Measurements from ENCODE around the gene DIDO1. TPM values are rescaled to one million over a fixed set of nuclear protein-coding genes. Genes with fewer than 3 reads are reported as not detected.
A peak's percentile ranks its signal among the peaks of the same experiment; 100 is the strongest.
"Not testable (repeated sequence)": the region's sequence is repeated elsewhere in the genome, so short reads cannot be mapped to it uniquely, and the experiment has no call there.

Gene DIDO1
- total and polyA plus RNA-seq, 2 of the 13 experiments (the other 11 are each of a cell fraction or from before 2014, with no cell fraction given) = 75.0 to 75.1 TPM

GRCh38 chr20:62923059-62923668, 3.1 kb downstream of the DIDO1 start (continued):
- TF ChIP-seq HIC2 (CRISPR knock-in tag; IDR thresholded peaks at IDR 0.05; ENCODE audit: low read depth) (peak; percentile 71; the same call in 1 of the 2 replicates), ZNF629 (CRISPR knock-in tag; conservative IDR thresholded peaks at IDR 0.05) (0 out of 2 replicates have a peak, but pooled peaks have one; percentile 30), TCF12 (CRISPR knock-in tag; IDR thresholded peaks at IDR 0.05) (peak; percentile 64; the same call in 1 of the 2 replicates), JUN (CRISPR knock-in tag; IDR thresholded peaks at IDR 0.05) (0 out of 2 replicates have a peak, but pooled peaks have one; percentile 23), ZFY (CRISPR knock-in tag; IDR thresholded peaks at IDR 0.05) (peak; percentile 14; the same call in 1 of the 2 replicates), REST (IDR thresholded peaks at IDR 0.05; ENCODE audit: borderline replicate concordance in 1 of 2, low read depth in 1 of 2, low read length in 2 of 2) (peak in 1 of 2 experiments; percentile 26; a peak in 2 of 4 replicates), ZNF749 (CRISPR knock-in tag; IDR thresholded peaks at IDR 0.05; ENCODE audit: borderline replicate concordance) (peak; percentile 33; the same call in 1 of the 2 replicates), ADNP (CRISPR knock-in tag; IDR thresholded peaks at IDR 0.05) (peak; percentile 76; the same call in 1 of the 2 replicates), SP4 (CRISPR knock-in tag; IDR thresholded peaks at IDR 0.05) (0 out of 2 replicates have a peak, but pooled peaks have one; percentile 28), MAZ (IDR thresholded peaks at IDR 0.05; ENCODE audit: borderline replicate concordance, low read depth, low read length) (0 out of 2 replicates have a peak, but pooled peaks have one; percentile 7), MXI1 (IDR thresholded peaks at IDR 0.05; ENCODE audit: borderline replicate concordance, low read depth, low read length) (peak; percentile 50; the same call in 1 of the 3 replicates), ZNF33B (CRISPR knock-in tag; IDR thresholded peaks at IDR 0.05) (0 out of 2 replicates have a peak, but pooled peaks have one; percentile 60), ARID5B (CRISPR knock-in tag; IDR thresholded peaks at IDR 0.05) (peak; percentile 76), MTA1 (CRISPR knock-in tag; IDR thresholded peaks at IDR 0.05; ENCODE audit: borderline replicate concordance) (peak; percentile 44; the same call in 1 of the 2 replicates)
- TF ChIP-seq TCF12 (IDR thresholded peaks at IDR 0.05); MAZ (CRISPR knock-in tag; IDR thresholded peaks at IDR 0.05; ENCODE audit: low read depth): not testable (repeated sequence)
- TF ChIP-seq, protein P1, sequence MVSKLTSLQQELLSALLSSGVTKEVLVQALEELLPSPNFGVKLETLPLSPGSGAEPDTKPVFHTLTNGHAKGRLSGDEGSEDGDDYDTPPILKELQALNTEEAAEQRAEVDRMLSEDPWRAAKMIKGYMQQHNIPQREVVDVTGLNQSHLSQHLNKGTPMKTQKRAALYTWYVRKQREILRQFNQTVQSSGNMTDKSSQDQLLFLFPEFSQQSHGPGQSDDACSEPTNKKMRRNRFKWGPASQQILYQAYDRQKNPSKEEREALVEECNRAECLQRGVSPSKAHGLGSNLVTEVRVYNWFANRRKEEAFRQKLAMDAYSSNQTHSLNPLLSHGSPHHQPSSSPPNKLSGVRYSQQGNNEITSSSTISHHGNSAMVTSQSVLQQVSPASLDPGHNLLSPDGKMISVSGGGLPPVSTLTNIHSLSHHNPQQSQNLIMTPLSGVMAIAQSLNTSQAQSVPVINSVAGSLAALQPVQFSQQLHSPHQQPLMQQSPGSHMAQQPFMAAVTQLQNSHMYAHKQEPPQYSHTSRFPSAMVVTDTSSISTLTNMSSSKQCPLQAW (CRISPR knock-in tag; IDR thresholded peaks at IDR 0.05) = 0 out of 2 replicates have a peak, but pooled peaks have one; percentile 58

Data from HepG2 (cell line).